IPS DF 6.9 (cell line): ENCODE measurements around the gene SNCB.
A peak's percentile ranks its signal among the peaks of the same experiment; 100 is the strongest.

Source experiments
- DNase-seq: peaks from one replicate; pipeline ENCODE4 v3.0.0-alpha.2; 2013; ENCODE audit warnings: low read depth, low spot score
- H3K27ac ChIP-seq: one replicate; pipeline ENCODE4 v1.5.1; 2013; ENCODE audit warnings: low read length, control low read depth
- H3K27me3 ChIP-seq: 2 replicates; pipeline ENCODE4 v1.6.1; 2013; ENCODE audit warnings: mild to moderate bottlenecking, low read length; ENCODE audit not compliant: control insufficient read depth, insufficient read depth
- H3K36me3 ChIP-seq: 2 replicates; pipeline ENCODE4 v1.6.1; 2013; ENCODE audit warnings: low read length; ENCODE audit not compliant: control insufficient read depth, insufficient read depth
- H3K4me1 ChIP-seq: 2 replicates; pipeline ENCODE4 v1.6.1; 2013; ENCODE audit warnings: low read length; ENCODE audit not compliant: control insufficient read depth, insufficient read depth
- H3K4me3 ChIP-seq: 2 replicates; pipeline ENCODE4 v1.5.1; 2013; ENCODE audit warnings: mild to moderate bottlenecking, low read length
- H3K9me3 ChIP-seq: 2 replicates; pipeline ENCODE4 v1.6.1; 2013; ENCODE audit warnings: low read length, inconsistent platforms; ENCODE audit not compliant: control insufficient read depth, insufficient read depth
- WGBS: extraction: QIAGEN DNeasy Blood & Tissue Kit; methylation state at CpG from one replicate; pipeline ENCODE4 v1.1.7; 2013; ENCODE audit warnings: mixed read lengths, missing lambda C conversion rate; ENCODE audit not compliant: insufficient read length, insufficient coverage; 5-methylcytosine and 5-hydroxymethylcytosine counted together

SNCB gene

GRCh38 chr5:176652136-176652535 is 21.8 kb upstream of the SNCB start:
- no peak for DNase-seq
- Histone ChIP-seq H3K27ac (no peak overlapping the region), H3K4me1 (no peaks in the 10 kb centered on the region), H3K4me3 (no peak overlapping the region), H3K36me3 (peaks cover 6% of the 10 kb centered on the region; the same call in 1 of the 2 replicates), H3K27me3 (no peaks in the 10 kb centered on the region), H3K9me3 (no peaks in the 10 kb centered on the region)
- WGBS: no CpG with 5 or more reads among the region's 8 CpGs

- peaks cover 4% of the 10 kb centered on the region; the same call in 1 of the 2 replicates for H3K36me3 ChIP-seq
- no peaks in the 10 kb centered on the region for H3K9me3 ChIP-seq
- no CpG with 5 or more reads among the region's 17 CpGs for WGBS
- H3K27ac ChIP-seq: no peak overlapping the region
- no peak for DNase-seq
- no peaks in the 10 kb centered on the region for H3K27me3 ChIP-seq
- H3K4me1 ChIP-seq: peaks cover 2% of the 10 kb centered on the region; the same call in 1 of the 2 replicates
- no peak overlapping the region for H3K4me3 ChIP-seq
These were observed 21.2 kb upstream of the SNCB start for GRCh38 chr5:176651472-176651980.

GRCh38 chr5:176650354-176650884 is 20.1 kb upstream of the SNCB start:
- WGBS: no CpG with 5 or more reads among the region's 8 CpGs

GRCh38 chr5:176648474-176649194 is 18.3 kb upstream of the SNCB start:
- 0 out of 2 replicates have a peak overlapping the region, but pooled peaks have one; percentile 43 for H3K4me3 ChIP-seq
- WGBS: no CpG with 5 or more reads among the region's 15 CpGs

More at GRCh38 chr5:176650354-176650884, 20.1 kb upstream of the SNCB start:
- Histone ChIP-seq H3K36me3 (peaks cover 4% of the 10 kb centered on the region; the same call in 1 of the 2 replicates), H3K27me3 (no peaks in the 10 kb centered on the region), H3K4me1 (peaks cover 2% of the 10 kb centered on the region), H3K4me3 (no peak overlapping the region), H3K27ac (no peak overlapping the region), H3K9me3 (no peaks in the 10 kb centered on the region)
- DNase-seq: no peak

GRCh38 chr5:176647843-176648473 is 17.6 kb upstream of the SNCB start:
- Histone ChIP-seq H3K27ac (no peak overlapping the region), H3K27me3 (no peaks in the 10 kb centered on the region), H3K36me3 (no peaks in the 10 kb centered on the region), H3K4me1 (peaks cover 4% of the 10 kb centered on the region), H3K4me3 (peak overlapping the region; percentile 43), H3K9me3 (no peaks in the 10 kb centered on the region)
- DNase-seq: no peak
- no CpG with 5 or more reads among the region's 20 CpGs for WGBS

More at GRCh38 chr5:176648474-176649194, 18.3 kb upstream of the SNCB start:
- no peaks in the 10 kb centered on the region for H3K27me3 ChIP-seq
- no peaks in the 10 kb centered on the region for H3K9me3 ChIP-seq
- H3K36me3 ChIP-seq: peaks cover 4% of the 10 kb centered on the region; the same call in 1 of the 2 replicates
- DNase-seq: no peak
- H3K4me1 ChIP-seq: peaks cover 2% of the 10 kb centered on the region
- no peak overlapping the region for H3K27ac ChIP-seq

- DNase-seq: peak; percentile 95
- Histone ChIP-seq H3K36me3 (no peaks in the 10 kb centered on the region), H3K27ac (no peak within 1 kb of the TSS), H3K9me3 (no peaks in the 10 kb centered on the region), H3K27me3 (no peaks in the 10 kb centered on the region), H3K4me3 (peak within 1 kb of the TSS; percentile 43), H3K4me1 (peaks cover 8% of the 10 kb centered on the region)
- WGBS: no CpG with 5 or more reads among the region's 63 CpGs
These were observed 16.9 kb upstream of the SNCB start, which contains the start of gene TSPAN17 for GRCh38 chr5:176647030-176647842. Gene TSPAN17, plus strand, starts transcription at chr5:176647484. Its CDS starts 132 bp downstream, at chr5:176647616.

- WGBS: no CpG with 5 or more reads among the region's 11 CpGs
- H3K4me1 ChIP-seq: peaks cover 8% of the 10 kb centered on the region
- H3K9me3 ChIP-seq: no peaks in the 10 kb centered on the region
- no peak overlapping the region for H3K27ac ChIP-seq
- DNase-seq: no peak
- no peaks in the 10 kb centered on the region for H3K36me3 ChIP-seq
- H3K4me3 ChIP-seq: no peak overlapping the region
- no peaks in the 10 kb centered on the region for H3K27me3 ChIP-seq
These were observed 16.3 kb upstream of the SNCB start for GRCh38 chr5:176646707-176647029.

GRCh38 chr5:176646049-176646706 is 15.8 kb upstream of the SNCB start:
- Histone ChIP-seq H3K4me1 (peaks cover 8% of the 10 kb centered on the region), H3K4me3 (no peak overlapping the region), H3K9me3 (no peaks in the 10 kb centered on the region), H3K27ac (no peak overlapping the region), H3K36me3 (no peaks in the 10 kb centered on the region), H3K27me3 (no peaks in the 10 kb centered on the region)
- DNase-seq: no peak
- WGBS: no CpG with 5 or more reads among the region's 7 CpGs

- DNase-seq: no peak
- no CpG with 5 or more reads among the region's 22 CpGs for WGBS
- peaks cover 8% of the 10 kb centered on the region for H3K4me1 ChIP-seq
- no peaks in the 10 kb centered on the region for H3K36me3 ChIP-seq
- H3K27me3 ChIP-seq: no peaks in the 10 kb centered on the region
- H3K4me3 ChIP-seq: no peak overlapping the region
- H3K9me3 ChIP-seq: no peaks in the 10 kb centered on the region
- H3K27ac ChIP-seq: no peak overlapping the region
These were observed 14.7 kb upstream of the SNCB start for GRCh38 chr5:176644878-176645670.
